Medulla oblongata (tissue), 1 donor: ENCODE measurements around the gene RNU2-63P.
"Not testable (repeated sequence)": the region's sequence is repeated elsewhere in the genome, so short reads cannot be mapped to it uniquely, and the experiment has no call there.

Experiments
- DNase-seq: peaks from one replicate; pipeline ENCODE4 v3.0.0-alpha.2; 2015; ENCODE audit errors: extremely low spot score

The RNU2-63P gene

GRCh38 chr2:88016086-88016959 lies at the start of gene RNU2-63P:
Gene RNU2-63P (minus strand): TSS chr2:88016547.
- DNase-seq = peak; percentile 85

- no peak for DNase-seq
Observed at GRCh38 chr2:88061295-88061694, 44.9 kb upstream of the RNU2-63P start.

DNA sequence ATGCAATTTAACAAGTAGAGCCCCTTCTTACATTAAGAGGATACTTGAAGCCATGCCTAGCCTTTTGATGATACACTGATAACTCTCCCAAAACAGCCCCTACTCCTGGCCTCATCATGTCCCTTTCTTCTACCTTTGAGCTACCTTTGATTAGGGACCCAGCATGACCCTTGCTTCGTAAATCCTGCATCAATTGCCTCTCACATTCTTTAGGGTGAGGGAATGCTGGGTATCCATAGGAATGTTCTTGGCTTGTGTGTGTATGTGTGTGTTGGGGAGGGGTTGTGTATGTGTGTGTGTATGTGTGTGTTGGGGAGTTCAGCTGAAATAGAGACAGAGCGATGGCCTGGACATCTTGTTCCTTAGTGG lies 44.5 kb upstream of the RNU2-63P start:
- DNase-seq = no peak

GRCh38 chr2:88059979-88060906 lies 43.9 kb upstream of the RNU2-63P start:
- peak; percentile 66 for DNase-seq

GRCh38 chr2:88058191-88058590 lies 41.8 kb upstream of the RNU2-63P start:
- no peak for DNase-seq

- DNase-seq = no peak
Observed at GRCh38 chr2:88057437-88057844, 41.1 kb upstream of the RNU2-63P start.

- peak; percentile 97 for DNase-seq
Observed at GRCh38 chr2:88055371-88056128, 39.2 kb upstream of the RNU2-63P start, which contains the start of gene KRCC1. Gene KRCC1 (minus strand): TSS chr2:88055783. CDS start chr2:88028563, 27,220 bp downstream.

DNA sequence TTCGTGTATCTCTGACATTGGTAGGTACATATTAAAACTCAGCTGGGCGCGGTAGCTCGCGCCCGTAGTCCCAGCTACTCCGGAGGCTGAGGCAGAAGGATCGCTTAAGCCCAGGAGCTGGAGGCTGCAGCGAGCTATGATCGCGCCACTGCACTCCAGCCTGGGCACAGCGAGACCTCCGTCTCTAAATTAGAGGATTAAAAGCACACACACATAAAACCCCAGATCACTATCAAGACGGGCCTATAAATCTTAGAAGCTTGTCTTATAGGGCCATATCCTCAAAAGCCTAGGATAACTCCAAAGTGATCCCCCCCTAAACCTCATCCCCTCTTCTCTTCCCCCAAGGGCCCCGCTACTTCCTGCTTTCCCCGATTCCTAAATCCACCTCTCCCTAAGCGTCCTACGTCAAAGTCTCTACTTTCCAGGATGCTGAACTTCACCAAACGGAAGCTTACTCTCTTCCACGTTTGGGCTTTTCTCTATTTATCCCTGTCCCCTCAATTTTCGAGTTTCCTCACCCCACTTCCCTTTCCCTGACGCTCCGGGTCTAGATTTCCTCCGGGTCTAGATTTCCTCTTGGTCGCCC lies 38.5 kb upstream of the RNU2-63P start:
- DNase-seq = peak; percentile 41

DNA sequence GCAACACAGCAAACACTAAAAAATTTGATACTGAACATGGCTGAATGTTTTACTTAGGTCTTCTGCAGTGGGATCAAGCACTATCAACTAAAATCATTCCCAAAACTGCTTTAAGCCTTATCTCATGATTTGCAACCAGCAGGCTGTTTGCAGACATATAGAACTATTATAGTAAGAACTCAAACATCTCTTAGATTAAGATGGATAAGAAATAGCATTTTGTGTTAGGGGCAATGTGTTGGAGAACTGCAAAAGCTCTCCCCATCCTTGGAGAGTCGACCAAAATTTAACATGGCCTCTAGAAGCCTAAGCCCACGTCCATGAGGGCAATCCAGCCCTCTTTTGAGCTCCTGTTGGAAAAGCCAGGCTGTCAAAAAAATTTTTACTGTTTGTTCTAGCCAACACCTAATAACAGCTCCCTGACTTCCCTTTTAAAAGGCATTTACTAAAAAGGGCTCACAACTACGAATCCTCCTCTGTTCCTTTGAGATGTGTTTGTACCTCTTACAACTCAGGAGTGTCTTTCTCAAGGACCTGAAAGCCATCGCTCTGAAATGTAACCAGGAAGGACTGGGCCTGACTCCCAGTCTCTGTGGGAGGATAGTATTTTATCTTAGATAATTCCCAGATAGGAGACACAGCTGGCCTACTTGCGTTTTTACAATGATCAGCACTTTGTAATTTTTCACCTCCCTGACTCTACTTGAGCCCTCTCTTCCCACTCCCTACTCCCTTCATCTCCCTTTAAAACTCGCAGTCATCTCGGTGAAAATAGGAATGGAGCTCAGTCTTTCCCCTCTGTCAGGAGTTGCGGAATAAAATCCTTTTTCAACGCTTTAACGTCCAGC lies 37.8 kb upstream of the RNU2-63P start:
- no peak for DNase-seq

- peak; percentile 50 for DNase-seq
Observed at GRCh38 chr2:88053296-88053695, 36.9 kb upstream of the RNU2-63P start.

GRCh38 chr2:88051792-88052191 lies 35.4 kb upstream of the RNU2-63P start:
- no peak for DNase-seq

DNA sequence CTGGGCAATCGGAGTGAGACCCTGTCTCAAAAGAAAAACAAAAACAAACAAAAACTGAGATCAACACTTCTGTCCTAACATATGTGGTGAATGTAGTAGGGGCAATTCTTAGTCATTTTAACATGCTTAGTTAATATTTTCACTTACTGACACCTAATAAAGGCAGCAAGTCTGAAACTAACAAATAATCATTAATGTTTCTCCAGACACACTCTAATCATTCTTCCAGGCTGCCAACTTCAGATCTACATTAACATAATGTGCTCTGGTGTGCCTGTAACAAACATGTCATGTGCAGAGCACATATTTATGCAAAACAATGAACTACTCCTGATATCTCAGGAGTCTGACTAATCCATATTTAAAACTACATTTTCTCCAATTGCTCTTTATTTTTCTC lies 33.3 kb upstream of the RNU2-63P start:
- no peak for DNase-seq

GRCh38 chr2:88048541-88048940 lies 32.2 kb upstream of the RNU2-63P start:
- DNase-seq = peak; percentile 31

DNA sequence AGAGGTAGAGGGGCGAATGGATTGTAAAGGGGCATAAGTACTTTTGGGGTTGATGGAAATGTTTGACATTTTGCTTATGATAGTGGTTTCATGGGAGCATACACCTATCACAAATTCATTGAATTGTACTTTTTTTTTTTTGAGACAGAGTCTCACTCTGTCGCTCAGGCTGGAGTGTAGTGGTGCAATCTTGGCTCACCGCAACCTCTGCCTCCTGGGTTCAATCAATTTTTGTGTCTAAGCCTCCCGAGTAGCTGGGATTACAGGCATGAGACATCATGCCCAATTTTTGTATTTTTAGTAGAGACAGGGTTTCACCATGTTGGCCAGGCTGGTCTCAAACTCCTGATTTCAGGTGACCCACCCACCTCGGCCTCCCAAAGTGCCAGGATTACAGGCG lies 29.2 kb upstream of the RNU2-63P start:
- not testable (repeated sequence) for DNase-seq

- DNase-seq = no peak
Observed at GRCh38 chr2:88042476-88042875, 26.1 kb upstream of the RNU2-63P start.

GRCh38 chr2:88038263-88039105 lies 22.1 kb upstream of the RNU2-63P start:
- no peak for DNase-seq

GRCh38 chr2:88036606-88037005 lies 20.3 kb upstream of the RNU2-63P start:
- DNase-seq = no peak

- no peak for DNase-seq
Observed at GRCh38 chr2:88036182-88036581, 19.8 kb upstream of the RNU2-63P start.

GRCh38 chr2:88032070-88032702 lies 15.8 kb upstream of the RNU2-63P start:
- no peak for DNase-seq
